Stomach (tissue), 4 donors: ENCODE measurements around the gene PRODH.
"Not testable (repeated sequence)": the region's sequence is repeated elsewhere in the genome, so short reads cannot be mapped to it uniquely, and the experiment has no call there.

Experiments
- EP300 ChIP-seq: sonication (generic); formaldehyde crosslinking; IDR thresholded peaks from one replicate; pipeline ENCODE4 v1.6.1; 2017; ENCODE audit warnings: antibody characterized with exemption
- POLR2A ChIP-seq, 4 donors: fragments of 450-650 bp; IDR thresholded peaks; one replicate each; pipeline ENCODE4 v1.6.1; 2016; ENCODE audit warnings: antibody characterized with exemption in 4 of 4, control low read depth in 2 of 4, mild to moderate bottlenecking in 1 of 4, moderate library complexity in 1 of 4
- POLR2AphosphoS5 ChIP-seq, 3 donors: sonication (generic); formaldehyde crosslinking; IDR thresholded peaks; one replicate each; pipeline ENCODE4 v1.6.1; 2016; ENCODE audit warnings: antibody characterized with exemption in 3 of 3
- TF ChIP-seq, protein P1 (sequence below), 7 experiments: fragments of 450-650 bp in 4 of 7; fragments of 200-600 bp in 3 of 7; sonication (generic) in 3 of 7; IDR thresholded peaks; one replicate each; pipeline ENCODE4 v1.5.1; 2016 to 2019; ENCODE audit warnings: antibody characterized with exemption in 7 of 7, control low read depth in 2 of 7, mild to moderate bottlenecking in 1 of 7

DNA sequence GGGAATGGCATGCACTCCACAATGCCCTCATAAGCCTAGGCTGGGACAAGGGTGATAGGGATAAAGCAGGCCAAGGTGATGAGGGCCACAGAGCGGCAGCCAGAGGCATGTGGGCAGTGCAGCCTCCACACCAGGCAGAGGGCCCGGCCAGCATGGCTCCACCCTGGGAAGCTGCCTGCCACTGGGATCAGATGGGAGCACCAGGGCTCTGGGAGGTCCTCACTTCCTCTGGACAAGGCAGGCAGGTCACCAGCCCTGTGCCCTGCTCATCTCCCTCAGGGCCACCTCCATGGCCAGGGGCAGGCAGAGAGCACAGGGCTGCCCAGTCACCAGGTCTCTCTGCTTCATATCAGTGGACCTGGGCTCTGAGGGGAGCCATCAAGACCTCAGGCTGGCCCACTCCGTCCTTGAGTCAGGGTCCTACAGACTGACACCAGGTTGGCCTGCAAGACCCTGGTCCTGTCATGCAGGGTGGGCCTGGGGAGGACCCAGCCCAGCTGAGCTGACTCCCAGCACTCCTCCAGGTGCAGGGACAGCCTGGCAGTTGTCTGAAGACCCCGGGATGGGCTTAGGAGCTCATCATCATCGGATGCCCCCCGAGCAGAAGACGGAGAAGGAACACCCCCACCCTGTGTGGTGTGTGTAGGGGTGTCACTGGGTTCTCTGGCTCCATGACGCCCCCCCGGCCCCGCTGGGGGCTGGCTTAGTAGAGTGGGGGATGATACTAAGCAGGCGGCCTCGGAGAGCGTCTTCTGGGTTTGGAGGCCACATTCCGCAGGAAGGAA lies 33.3 kb upstream of the PRODH start:
- not testable (repeated sequence) for TF ChIP-seq POLR2AphosphoS5 (IDR thresholded peaks at IDR 0.05); POLR2A (IDR thresholded peaks at IDR 0.05); EP300
- TF ChIP-seq, protein P1, sequence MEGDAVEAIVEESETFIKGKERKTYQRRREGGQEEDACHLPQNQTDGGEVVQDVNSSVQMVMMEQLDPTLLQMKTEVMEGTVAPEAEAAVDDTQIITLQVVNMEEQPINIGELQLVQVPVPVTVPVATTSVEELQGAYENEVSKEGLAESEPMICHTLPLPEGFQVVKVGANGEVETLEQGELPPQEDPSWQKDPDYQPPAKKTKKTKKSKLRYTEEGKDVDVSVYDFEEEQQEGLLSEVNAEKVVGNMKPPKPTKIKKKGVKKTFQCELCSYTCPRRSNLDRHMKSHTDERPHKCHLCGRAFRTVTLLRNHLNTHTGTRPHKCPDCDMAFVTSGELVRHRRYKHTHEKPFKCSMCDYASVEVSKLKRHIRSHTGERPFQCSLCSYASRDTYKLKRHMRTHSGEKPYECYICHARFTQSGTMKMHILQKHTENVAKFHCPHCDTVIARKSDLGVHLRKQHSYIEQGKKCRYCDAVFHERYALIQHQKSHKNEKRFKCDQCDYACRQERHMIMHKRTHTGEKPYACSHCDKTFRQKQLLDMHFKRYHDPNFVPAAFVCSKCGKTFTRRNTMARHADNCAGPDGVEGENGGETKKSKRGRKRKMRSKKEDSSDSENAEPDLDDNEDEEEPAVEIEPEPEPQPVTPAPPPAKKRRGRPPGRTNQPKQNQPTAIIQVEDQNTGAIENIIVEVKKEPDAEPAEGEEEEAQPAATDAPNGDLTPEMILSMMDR (IDR thresholded peaks at IDR 0.05), result not testable (repeated sequence)
